ENCODE data around the gene ICAM1. TPM values are rescaled to one million over a fixed set of nuclear protein-coding genes. Genes with fewer than 3 reads are reported as not detected.

ICAM1 gene
- total RNA-seq, 1 experiment from 2014 or later, result 23.8 TPM

GRCh38 chr19:10333758-10334587 lies 63.1 kb downstream of the ICAM1 start:
- Histone ChIP-seq H3K27me3 (ENCODE audit: insufficient read depth, low read depth) (no peaks in the 10 kb centered on the region), H3K9me2 (ENCODE audit: insufficient read depth) (no peaks in the 10 kb centered on the region), H3K79me2 (ENCODE audit: low read depth) (peaks cover 29% of the 10 kb centered on the region), H2AFZ (peak overlapping the region; percentile 95), H3K4me1 (replicated peaks; ENCODE audit: insufficient read depth) (peaks cover 10% of the 10 kb centered on the region), H3K4me2 (peak overlapping the region; percentile 99), H3K36me3 (ENCODE audit: low read depth) (0 out of 2 replicates have a peak, but pooled peaks cover 15% of the 10 kb centered on the region), H3K9me3 (ENCODE audit: insufficient read depth, low read depth) (no peaks in the 10 kb centered on the region), H3K4me3 (peak overlapping the region; percentile 78), H3F3A (ENCODE audit: insufficient read depth, low read depth) (peaks cover 8% of the 10 kb centered on the region; the same call in 1 of the 2 replicates), H4K20me1 (ENCODE audit: insufficient read depth) (peaks cover 9% of the 10 kb centered on the region), H3K27ac (no peak overlapping the region)
- ChIA-PET CTCF (interaction anchor here (0.6 to 0.8 kb wide), 4 partner anchors 55 to 1041 kb away, joined by 3 to 6 read pairs (median 4); no protein-coding TSS in a partner anchor), POLR2A (ENCODE audit: unreplicated experiment) (interaction anchor here (0.5 to 1.2 kb wide), 17 partner anchors 15 to 930 kb away, joined by 3 to 39 read pairs (median 6); partner anchors contain the start of genes ICAM1, ICAM4 and ICAM5)
- BruUV-seq (replicated peaks), result TSS peak; percentile 80
- intact Hi-C loops (cut with micrococcal nuclease; ENCODE audit: unreplicated experiment), result loop anchor here (1.0 to 5.0 kb wide), 2 partner anchors 48 to 65 kb away; partner anchors contain the start of gene TYK2
- no peak for TF ChIP-seq EZH2 (IDR thresholded peaks at IDR 0.05; ENCODE audit: low read depth)
- TF ChIP-seq CTCF (conservative IDR thresholded peaks at IDR 0.05), result no peak
- peak in 1 of 2 experiments; percentile 39 for DNase-seq

- Histone ChIP-seq H3K79me2 (ENCODE audit: low read depth) (peaks cover 29% of the 10 kb centered on the region), H3K4me3 (peak overlapping the region; percentile 78), H4K20me1 (ENCODE audit: insufficient read depth) (peaks cover 9% of the 10 kb centered on the region), H3K27ac (no peak overlapping the region), H3K9me3 (ENCODE audit: insufficient read depth, low read depth) (no peaks in the 10 kb centered on the region), H3K4me1 (replicated peaks; ENCODE audit: insufficient read depth) (peaks cover 10% of the 10 kb centered on the region), H3F3A (ENCODE audit: insufficient read depth, low read depth) (peaks cover 8% of the 10 kb centered on the region; the same call in 1 of the 2 replicates), H3K27me3 (ENCODE audit: insufficient read depth, low read depth) (no peaks in the 10 kb centered on the region), H3K9me2 (ENCODE audit: insufficient read depth) (no peaks in the 10 kb centered on the region), H2AFZ (peak overlapping the region; percentile 95), H3K4me2 (peak overlapping the region; percentile 99), H3K36me3 (ENCODE audit: low read depth) (0 out of 2 replicates have a peak, but pooled peaks cover 8% of the 10 kb centered on the region)
- BruUV-seq (replicated peaks), result no TSS peak
- POLR2A ChIA-PET (ENCODE audit: unreplicated experiment), result interaction anchor here (0.5 to 1.2 kb wide), 9 partner anchors 12 to 192 kb away, joined by 3 to 9 read pairs (median 6); partner anchors contain the start of genes ICAM1 and ICAM5
- intact Hi-C loops (cut with micrococcal nuclease; ENCODE audit: unreplicated experiment), result loop anchor here (5.0 kb wide), 1 partner anchor 48 kb away; the partner anchor contains the start of gene TYK2
- CTCF ChIA-PET, result interaction anchor here (0.6 to 0.8 kb wide), 3 partner anchors 52 to 79 kb away, joined by 3 to 6 read pairs (median 4); no protein-coding TSS in a partner anchor
- DNase-seq, result peak; percentile 94 to 98
- TF ChIP-seq EZH2 (IDR thresholded peaks at IDR 0.05; ENCODE audit: low read depth) (no peak), CTCF (conservative IDR thresholded peaks at IDR 0.05) (no peak; the same call in 1 of the 2 replicates)
These were observed 63.9 kb downstream of the ICAM1 start for GRCh38 chr19:10334588-10335351.

Measured in PC-9 (cell line).